Stimulated activated CD8-positive, alpha-beta memory T cell treated with anti-CD3 and anti-CD28 coated beads, Interleukin-7, amount 100 ng/mL, for 4 hours (primary cell): Measurements from ENCODE around the gene ZNF518A.
A peak's percentile ranks its signal among the peaks of the same experiment; 100 is the strongest.

Experiments used
- DNase-seq, 2 donors: peaks; one replicate each; pipeline ENCODE4 v3.0.0-alpha.2; 2020; ENCODE audit warnings: low read depth in 2 of 2

The ZNF518A gene, protein sequence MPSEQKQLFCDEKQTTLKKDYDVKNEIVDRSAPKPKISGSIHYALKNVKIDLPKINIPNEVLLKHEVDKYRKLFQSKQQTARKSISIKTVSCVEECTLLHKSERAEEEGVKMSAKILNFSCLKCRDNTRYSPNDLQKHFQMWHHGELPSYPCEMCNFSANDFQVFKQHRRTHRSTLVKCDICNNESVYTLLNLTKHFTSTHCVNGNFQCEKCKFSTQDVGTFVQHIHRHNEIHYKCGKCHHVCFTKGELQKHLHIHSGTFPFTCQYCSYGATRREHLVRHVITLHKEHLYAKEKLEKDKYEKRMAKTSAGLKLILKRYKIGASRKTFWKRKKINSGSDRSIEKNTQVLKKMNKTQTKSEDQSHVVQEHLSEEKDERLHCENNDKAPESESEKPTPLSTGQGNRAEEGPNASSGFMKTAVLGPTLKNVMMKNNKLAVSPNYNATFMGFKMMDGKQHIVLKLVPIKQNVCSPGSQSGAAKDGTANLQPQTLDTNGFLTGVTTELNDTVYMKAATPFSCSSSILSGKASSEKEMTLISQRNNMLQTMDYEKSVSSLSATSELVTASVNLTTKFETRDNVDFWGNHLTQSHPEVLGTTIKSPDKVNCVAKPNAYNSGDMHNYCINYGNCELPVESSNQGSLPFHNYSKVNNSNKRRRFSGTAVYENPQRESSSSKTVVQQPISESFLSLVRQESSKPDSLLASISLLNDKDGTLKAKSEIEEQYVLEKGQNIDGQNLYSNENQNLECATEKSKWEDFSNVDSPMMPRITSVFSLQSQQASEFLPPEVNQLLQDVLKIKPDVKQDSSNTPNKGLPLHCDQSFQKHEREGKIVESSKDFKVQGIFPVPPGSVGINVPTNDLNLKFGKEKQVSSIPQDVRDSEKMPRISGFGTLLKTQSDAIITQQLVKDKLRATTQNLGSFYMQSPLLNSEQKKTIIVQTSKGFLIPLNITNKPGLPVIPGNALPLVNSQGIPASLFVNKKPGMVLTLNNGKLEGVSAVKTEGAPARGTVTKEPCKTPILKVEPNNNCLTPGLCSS (N-terminal part only)

DNA sequence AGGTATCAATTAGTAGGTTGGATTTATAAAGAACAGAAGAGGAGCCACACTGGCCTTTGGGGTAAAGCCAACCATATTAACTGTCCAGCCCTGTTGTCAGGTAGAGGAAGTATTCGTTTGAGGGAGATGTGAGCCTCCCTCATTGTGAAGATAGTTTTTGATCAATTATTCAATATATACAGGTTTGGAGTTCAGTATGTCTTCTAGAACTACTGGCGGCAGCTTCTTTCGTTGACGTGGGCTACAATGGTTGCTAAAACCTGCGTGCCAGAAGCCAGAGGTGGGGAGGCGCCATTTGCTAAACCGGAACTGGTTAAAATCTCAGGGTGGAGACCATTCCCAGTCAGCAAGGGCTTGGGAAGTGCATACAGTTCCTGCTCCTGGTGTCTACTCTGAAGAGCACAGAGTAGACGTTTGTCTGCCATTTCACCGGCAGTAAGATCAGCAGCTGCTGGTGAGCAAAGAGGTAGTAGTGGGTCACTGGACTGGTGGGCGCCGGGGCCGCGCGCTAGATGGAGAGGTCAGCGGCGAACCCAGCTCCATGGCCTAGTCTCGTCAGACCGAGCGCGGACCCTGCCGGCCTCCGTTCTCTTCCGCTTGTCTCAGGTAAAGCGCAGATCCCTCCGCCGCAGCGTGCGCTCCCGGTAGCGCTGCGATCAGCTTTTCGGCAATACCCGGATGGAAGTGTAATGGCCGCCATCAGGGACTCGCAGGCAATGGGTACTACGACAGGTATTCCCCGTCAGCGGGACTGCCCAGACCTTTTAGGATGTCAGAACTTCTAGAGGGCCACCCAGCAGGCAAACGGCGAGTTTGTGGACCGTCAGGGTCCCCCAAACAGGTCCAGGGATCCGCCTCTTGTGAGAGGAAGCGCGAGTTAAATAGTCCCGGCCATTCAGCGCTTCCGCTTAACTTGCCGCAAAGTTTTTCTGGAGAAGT lies at the start of gene ZNF518A:
Gene ZNF518A (plus strand): TSS at position 911 of the 939 bp plus-strand sequence. CDS start 26,026 bp downstream, outside the sequence.
- peak; percentile 80 to 81 for DNase-seq

DNA sequence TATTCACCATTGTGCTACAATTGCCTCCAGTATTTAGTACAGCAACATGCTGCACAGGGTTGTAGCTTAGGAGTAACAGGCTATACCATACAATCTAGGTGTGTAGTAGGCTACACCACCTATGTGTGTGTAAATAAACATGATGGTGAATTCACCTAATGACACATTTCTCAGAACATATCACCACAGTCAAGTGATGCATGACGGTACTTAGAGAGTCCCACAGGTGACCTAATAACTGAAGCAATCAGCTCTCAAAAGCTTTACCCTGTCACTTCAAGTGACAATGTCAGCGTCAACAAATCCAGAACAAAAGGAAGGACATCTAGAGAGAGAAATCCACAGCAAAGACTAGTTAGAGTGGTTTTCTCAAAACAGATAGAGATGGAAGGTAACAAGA lies 47.9 kb upstream of the ZNF518A start:
- no peak for DNase-seq

- DNase-seq, result no peak
Measured at GRCh38 chr10:96082748-96083147, 47.3 kb upstream of the ZNF518A start.

DNA sequence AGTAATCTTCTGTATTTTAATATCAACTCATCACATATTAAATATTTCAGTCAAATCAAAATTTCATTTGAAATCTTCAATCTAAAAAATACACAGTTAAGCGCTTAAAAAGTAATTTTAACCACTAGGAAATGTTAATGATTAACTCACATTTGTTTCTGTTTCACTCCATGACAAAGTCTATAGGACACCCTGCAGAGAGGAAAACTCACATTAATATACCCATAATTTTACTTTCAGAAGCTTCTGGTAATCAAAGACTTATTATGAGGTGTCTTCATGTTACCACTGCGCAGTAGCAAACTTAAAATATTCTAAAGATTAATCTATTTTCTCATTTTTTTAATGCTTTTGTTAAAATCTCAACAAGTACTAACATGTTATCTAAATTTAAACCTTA lies 41.0 kb upstream of the ZNF518A start:
- DNase-seq, result no peak

- DNase-seq, result peak; percentile 87 to 88
Measured at GRCh38 chr10:96089670-96090462, 40.2 kb upstream of the ZNF518A start.

- DNase-seq, result no peak
Measured at GRCh38 chr10:96090463-96090800, 39.7 kb upstream of the ZNF518A start.

DNA sequence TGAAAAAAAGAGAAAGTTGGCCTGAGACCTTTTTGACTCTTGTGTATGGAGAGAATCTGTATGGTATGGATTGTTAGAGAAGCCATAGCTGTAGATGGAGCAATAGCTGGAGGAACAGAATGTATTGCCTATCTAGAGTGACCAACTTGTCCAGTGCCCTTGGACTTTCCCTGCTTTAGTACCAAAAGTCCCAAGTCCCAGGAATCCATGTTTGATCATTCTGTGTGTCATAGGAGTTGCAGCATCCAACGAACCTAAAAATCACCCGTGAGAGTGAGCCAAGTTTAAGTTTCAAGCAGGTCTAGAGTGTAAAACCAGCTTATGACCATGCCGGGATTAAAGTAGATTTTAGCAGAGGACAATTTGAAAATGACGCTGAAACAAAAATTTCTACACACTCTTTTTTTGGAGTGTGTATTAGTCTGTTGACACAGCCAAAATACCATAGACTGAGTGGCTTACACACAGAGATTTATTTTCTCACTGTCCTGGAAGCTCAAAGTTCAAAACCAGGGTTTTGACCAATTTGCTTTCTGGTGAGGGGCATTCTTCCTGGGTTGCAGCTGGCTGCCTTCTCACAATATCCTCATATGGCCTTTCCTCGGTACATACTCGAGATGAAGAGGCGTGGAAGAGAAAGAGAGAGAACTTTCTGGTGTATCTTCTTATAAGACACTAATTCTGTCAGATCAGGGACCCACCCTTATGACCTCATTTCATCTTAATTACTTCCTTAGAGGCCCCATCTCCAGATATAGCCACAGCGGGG lies 36.9 kb upstream of the ZNF518A start:
- DNase-seq, result no peak

DNA sequence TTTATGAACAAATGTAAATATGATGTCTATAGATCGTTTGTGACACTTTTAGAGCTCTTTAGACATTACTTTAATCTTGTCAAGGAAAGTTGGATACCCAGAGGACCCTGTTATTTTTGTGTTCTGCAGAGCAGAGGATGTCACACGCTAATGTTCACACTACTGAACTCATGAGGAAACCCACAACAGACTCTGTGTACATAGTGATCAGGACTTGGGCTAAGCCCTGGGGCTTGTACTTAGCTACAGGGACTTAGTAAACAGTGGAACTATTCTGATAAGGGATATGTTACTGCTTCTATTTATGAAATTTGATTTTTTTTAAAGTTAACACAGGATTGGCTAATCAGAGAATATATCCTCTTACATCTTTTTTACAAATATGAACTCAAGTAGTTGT lies 36.1 kb upstream of the ZNF518A start:
- no peak for DNase-seq

- DNase-seq, result no peak
Measured at GRCh38 chr10:96096958-96097357, 33.1 kb upstream of the ZNF518A start.

GRCh38 chr10:96097865-96098264 lies 32.2 kb upstream of the ZNF518A start:
- no peak for DNase-seq

- DNase-seq, result no peak
Measured at GRCh38 chr10:96107623-96108038, 22.5 kb upstream of the ZNF518A start.

- no peak for DNase-seq
Measured at GRCh38 chr10:96112531-96112930, 17.6 kb upstream of the ZNF518A start.

DNA sequence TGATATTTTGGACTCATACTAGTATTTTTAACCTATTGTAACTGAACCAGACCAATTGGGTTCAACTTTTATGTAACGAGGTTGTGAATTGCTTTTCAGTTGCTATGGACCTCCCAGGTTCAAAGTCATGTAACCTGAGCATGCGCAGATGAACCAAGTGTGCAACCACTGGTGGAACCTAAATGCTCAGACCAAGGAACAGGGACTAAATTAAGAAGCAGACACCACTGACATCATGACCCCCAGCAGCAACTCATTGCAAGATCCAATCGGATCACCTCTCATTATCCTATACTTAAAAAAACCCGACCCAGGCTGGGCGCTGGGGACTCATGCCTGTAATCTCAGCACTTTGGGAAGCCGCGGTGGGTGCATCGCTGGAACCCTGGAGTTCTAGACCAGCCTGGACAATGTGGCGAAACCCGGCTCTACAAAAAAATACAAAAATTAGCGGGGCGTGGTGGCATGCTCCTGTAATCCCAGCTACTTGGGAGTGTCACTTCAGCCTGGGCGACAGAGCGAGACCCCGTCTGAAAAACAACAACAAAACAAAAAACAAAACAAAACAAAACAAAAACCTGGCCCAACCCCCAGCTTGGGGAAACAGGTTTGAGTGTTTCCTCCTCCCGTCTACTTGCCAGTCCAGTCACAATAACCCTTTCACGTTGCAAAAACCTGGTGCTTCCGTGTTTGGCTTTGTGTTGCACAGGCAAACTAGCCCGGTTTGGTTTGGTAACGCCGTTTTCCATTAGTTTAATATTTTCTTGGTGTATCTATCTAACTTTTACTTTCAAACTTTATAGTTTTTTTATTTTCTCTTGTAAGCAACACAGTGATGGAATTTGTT lies 11.3 kb upstream of the ZNF518A start:
- no peak for DNase-seq

DNA sequence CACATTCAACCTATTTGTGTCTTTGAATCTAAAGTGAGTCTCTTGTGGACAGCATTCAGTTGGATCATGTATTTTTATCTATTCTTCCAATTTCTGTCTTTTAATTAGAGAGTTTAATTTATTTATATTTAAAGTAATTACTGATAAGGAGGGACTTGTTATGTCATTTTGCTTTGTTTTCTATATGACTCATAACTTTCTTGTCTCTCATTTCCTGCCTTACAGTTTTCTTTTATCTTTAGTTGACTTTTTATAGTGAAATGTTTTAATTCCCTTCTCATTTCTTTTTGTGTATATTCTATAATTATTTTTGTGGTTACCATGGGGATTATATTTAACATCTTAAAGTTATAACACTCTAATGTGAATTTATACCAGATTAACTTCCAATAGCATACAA lies 7.3 kb upstream of the ZNF518A start:
- no peak for DNase-seq

DNA sequence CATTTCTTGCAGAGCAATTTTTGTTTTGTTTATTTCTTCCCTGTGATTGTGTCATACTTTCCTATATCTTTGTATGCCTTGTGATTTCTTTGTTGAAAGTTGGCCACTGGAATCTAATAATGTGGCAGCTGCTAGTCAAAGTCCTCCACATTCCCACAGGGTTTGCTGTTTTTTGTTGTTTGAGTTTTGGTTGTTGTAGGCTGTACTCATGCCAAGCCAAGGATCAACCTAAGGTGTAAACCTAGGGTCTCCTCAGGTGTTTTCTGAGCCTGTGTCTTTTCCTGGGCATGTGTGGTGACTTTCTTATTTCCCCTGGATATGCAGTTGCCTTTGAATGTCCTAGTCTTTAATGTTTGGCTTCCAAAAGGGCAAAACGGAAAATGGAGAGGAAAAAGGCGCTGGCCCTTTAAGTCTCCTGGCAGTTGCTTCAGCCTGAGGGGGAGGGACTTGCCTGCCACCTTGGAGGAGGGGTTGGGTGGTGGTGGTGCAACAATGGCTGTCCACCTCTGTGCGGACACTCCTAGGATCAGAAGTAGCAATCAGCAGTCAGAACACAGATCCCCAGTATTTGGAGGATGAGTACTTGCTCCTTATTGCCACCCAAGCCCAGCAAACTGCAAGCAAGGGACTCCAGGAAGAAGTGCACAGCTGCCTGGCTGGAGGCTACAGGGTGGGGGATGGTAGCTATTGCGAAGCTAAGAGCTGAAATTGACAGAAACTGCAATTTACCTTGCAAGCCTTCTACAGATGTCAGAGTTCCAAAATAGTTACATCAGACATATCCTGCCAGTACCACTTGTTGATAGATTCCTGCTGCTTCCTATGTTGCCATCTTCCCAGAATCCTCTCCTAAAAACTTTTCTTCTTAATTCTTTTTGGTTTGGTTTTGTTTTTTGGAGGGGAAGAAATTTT lies 5.6 kb upstream of the ZNF518A start:
- no peak for DNase-seq

GRCh38 chr10:96125142-96125515 lies 5.0 kb upstream of the ZNF518A start:
- no peak for DNase-seq

DNA sequence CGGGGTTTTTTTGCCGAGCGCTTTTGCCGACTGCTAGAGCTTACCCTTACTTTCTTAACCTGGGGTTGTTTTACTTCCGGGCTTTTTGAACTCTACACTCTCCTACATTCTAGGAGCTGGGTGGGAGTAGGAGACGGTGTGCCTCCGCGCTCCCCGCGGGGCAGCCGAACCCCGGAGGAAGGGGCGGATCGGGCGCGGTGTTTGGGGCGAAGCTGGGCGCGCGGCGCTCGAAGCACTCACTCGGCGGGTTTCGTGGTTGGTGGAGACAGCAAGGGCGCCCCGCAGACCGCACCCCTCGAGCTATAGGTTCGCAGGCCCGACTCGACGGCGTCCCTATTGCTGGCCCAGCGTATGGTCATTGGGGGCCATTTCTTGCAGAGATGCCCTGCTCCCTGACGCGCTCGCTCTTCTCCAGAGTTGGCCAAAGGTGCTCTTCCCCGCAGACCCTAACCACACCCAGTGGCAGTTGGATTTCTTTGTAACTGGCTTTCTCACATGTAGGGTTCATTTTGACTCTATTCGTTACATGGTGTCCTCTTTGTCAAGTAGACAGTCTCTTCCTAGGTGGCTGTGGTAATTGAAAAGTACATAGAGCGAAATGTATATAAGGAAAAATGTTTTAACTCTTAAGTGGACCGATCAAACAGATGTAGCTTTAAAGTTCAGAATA lies 364 bp downstream of the ZNF518A start:
- DNase-seq, result peak; percentile 49 to 69
